ENCODE data around the gene ZNF789.
"Not testable (repeated sequence)": the region's sequence is repeated elsewhere in the genome, so short reads cannot be mapped to it uniquely, and the experiment has no call there.

The ZNF789 gene

GRCh38 chr7:99429756-99430155 lies 42.9 kb upstream of the ZNF789 start:
- no peak overlapping the region for H3K27ac ChIP-seq (ENCODE audit: low read depth, low read length, poor library complexity, severe bottlenecking)
- no peaks in the 10 kb centered on the region for H3K4me1 ChIP-seq (ENCODE audit: insufficient read depth, low read length, severe bottlenecking)
- H2AFZ ChIP-seq (ENCODE audit: low read length), result no peak overlapping the region
- no peaks in the 10 kb centered on the region for H3K27me3 ChIP-seq (ENCODE audit: insufficient read depth, low read length)
- H3K4me3 ChIP-seq (ENCODE audit: low read depth, low read length, poor library complexity, severe bottlenecking), result no peak overlapping the region
- no peaks in the 10 kb centered on the region for H3K9me2 ChIP-seq (ENCODE audit: low read depth, low read length)
- TF ChIP-seq EZH2 (IDR thresholded peaks at IDR 0.05; ENCODE audit: borderline replicate concordance, low read length) (no peak), CTCF (IDR thresholded peaks at IDR 0.05; ENCODE audit: low read length) (no peak)
- H3K9ac ChIP-seq (ENCODE audit: low read length), result no peak overlapping the region
- no peaks in the 10 kb centered on the region for H4K20me1 ChIP-seq (ENCODE audit: insufficient read depth, low read length)
- no peak overlapping the region for H3K4me2 ChIP-seq (ENCODE audit: low read length)
- no peaks in the 10 kb centered on the region for H3F3A ChIP-seq (ENCODE audit: insufficient read depth, low read length)
- no peaks in the 10 kb centered on the region for H3K9me3 ChIP-seq (ENCODE audit: low read length)
- H3K79me2 ChIP-seq (ENCODE audit: insufficient read depth, low read length), result no peaks in the 10 kb centered on the region
- H3K36me3 ChIP-seq (ENCODE audit: insufficient read depth, low read length), result peaks cover 71% of the 10 kb centered on the region

GRCh38 chr7:99431756-99432540 lies 40.7 kb upstream of the ZNF789 start:
- H3K36me3 ChIP-seq (ENCODE audit: insufficient read depth, low read length), result peaks cover 65% of the 10 kb centered on the region
- H4K20me1 ChIP-seq (ENCODE audit: insufficient read depth, low read length); H3K27ac ChIP-seq (ENCODE audit: low read depth, low read length, poor library complexity, severe bottlenecking); H3K9me2 ChIP-seq (ENCODE audit: low read depth, low read length); H3K9me3 ChIP-seq (ENCODE audit: low read length); H3K79me2 ChIP-seq (ENCODE audit: insufficient read depth, low read length); H3K4me1 ChIP-seq (ENCODE audit: insufficient read depth, low read length, severe bottlenecking); H3K9ac ChIP-seq (ENCODE audit: low read length); H3K4me3 ChIP-seq (ENCODE audit: low read depth, low read length, poor library complexity, severe bottlenecking); H2AFZ ChIP-seq (ENCODE audit: low read length); H3K27me3 ChIP-seq (ENCODE audit: insufficient read depth, low read length); H3K4me2 ChIP-seq (ENCODE audit: low read length); H3F3A ChIP-seq (ENCODE audit: insufficient read depth, low read length): not testable (repeated sequence)

GRCh38 chr7:99433158-99433557 lies 39.5 kb upstream of the ZNF789 start:
- peaks cover 8% of the 10 kb centered on the region for H3K4me1 ChIP-seq (ENCODE audit: insufficient read depth, low read length, severe bottlenecking)
- no peak overlapping the region for H3K27ac ChIP-seq (ENCODE audit: low read depth, low read length, poor library complexity, severe bottlenecking)
- H3K9me3 ChIP-seq (ENCODE audit: low read length), result no peaks in the 10 kb centered on the region
- no peak overlapping the region for H3K4me3 ChIP-seq (ENCODE audit: low read depth, low read length, poor library complexity, severe bottlenecking)
- H4K20me1 ChIP-seq (ENCODE audit: insufficient read depth, low read length), result no peaks in the 10 kb centered on the region
- no peaks in the 10 kb centered on the region for H3F3A ChIP-seq (ENCODE audit: insufficient read depth, low read length)
- H3K36me3 ChIP-seq (ENCODE audit: insufficient read depth, low read length), result peaks cover 65% of the 10 kb centered on the region
- H3K9ac ChIP-seq (ENCODE audit: low read length), result no peak overlapping the region
- H3K4me2 ChIP-seq (ENCODE audit: low read length), result no peak overlapping the region
- H3K27me3 ChIP-seq (ENCODE audit: insufficient read depth, low read length), result no peaks in the 10 kb centered on the region
- no peak overlapping the region for H2AFZ ChIP-seq (ENCODE audit: low read length)
- no peaks in the 10 kb centered on the region for H3K9me2 ChIP-seq (ENCODE audit: low read depth, low read length)
- TF ChIP-seq CTCF (IDR thresholded peaks at IDR 0.05; ENCODE audit: low read length) (no peak), EZH2 (IDR thresholded peaks at IDR 0.05; ENCODE audit: borderline replicate concordance, low read length) (no peak)
- peaks cover 8% of the 10 kb centered on the region for H3K79me2 ChIP-seq (ENCODE audit: insufficient read depth, low read length)

Data from OCI-LY1 (cell line).